Lower lobe of right lung (tissue), 2 donors: Measurements from ENCODE around the gene NOXO1. TPM values are rescaled to one million over a fixed set of nuclear protein-coding genes. Genes with fewer than 3 reads are reported as not detected.
A peak's percentile ranks its signal among the peaks of the same experiment; 100 is the strongest.

Source experiments
- ATAC-seq, 2 donors: fragments of 200-7000 bp; cut with Tn5 transposase; one replicate each; pipeline ENCODE4 v1.9.1; 2020 to 2022; ENCODE audit warnings: mild to moderate bottlenecking in 2 of 2, moderate library complexity in 2 of 2
- DNase-seq: peaks from one replicate; pipeline ENCODE4 v3.0.0-alpha.2; 2020
- H3K27ac ChIP-seq: fragments of 200-600 bp; one replicate; pipeline ENCODE4 v1.8.0; 2022
- H3K27me3 ChIP-seq: fragments of 200-600 bp; one replicate; pipeline ENCODE4 v1.8.0; 2022; ENCODE audit warnings: low read depth
- H3K36me3 ChIP-seq: fragments of 200-600 bp; one replicate; pipeline ENCODE4 v1.8.0; 2022; ENCODE audit warnings: mild to moderate bottlenecking
- H3K4me1 ChIP-seq: fragments of 200-600 bp; one replicate; pipeline ENCODE4 v1.8.0; 2022
- H3K4me3 ChIP-seq: fragments of 200-600 bp; one replicate; pipeline ENCODE4 v1.8.0; 2022; ENCODE audit warnings: mild to moderate bottlenecking
- H3K9me3 ChIP-seq: fragments of 200-600 bp; one replicate; pipeline ENCODE4 v1.8.0; 2022
- CTCF ChIP-seq: fragments of 200-600 bp; IDR thresholded peaks from one replicate; pipeline ENCODE4 v1.8.0; 2022; ENCODE audit warnings: antibody characterized with exemption, mild to moderate bottlenecking
- intact Hi-C: fragments of 100-400 bp; cut with DNase I; formaldehyde crosslinking; loops from one replicate; pipeline ENCODE4 v1.11.0; 2022
- total RNA-seq: library from RNA; stranded (reverse); fragmentation: NEBNext Ultra II Directional; extraction: Animal tissue kit (Norgen Biotek cat#: 25700); gene quantifications from one replicate; pipeline ENCODE4 v1.2.1, GENCODE V29; 2021
- donor health status: DM: no; HTN: yes; CAD: no; lungs with severe emphysema.

Gene NOXO1
- total RNA-seq, 1 donor from 2014 or later: 1.7 TPM

GRCh38 chr16:1936945-1937479, 44.3 kb downstream of the NOXO1 start:
- Histone ChIP-seq H3K27me3 (peaks cover 8% of the 10 kb centered on the region), H3K27ac (no peak overlapping the region)

GRCh38 chr16:1933097-1933661, 48.1 kb downstream of the NOXO1 start:
- ATAC-seq (no peak), DNase-seq (no peak)
- Histone ChIP-seq H3K27ac (no peak overlapping the region), H3K9me3 (no peaks in the 10 kb centered on the region), H3K27me3 (peaks cover 8% of the 10 kb centered on the region), H3K4me1 (peaks cover 6% of the 10 kb centered on the region), H3K4me3 (no peak overlapping the region), H3K36me3 (peaks cover 14% of the 10 kb centered on the region)
- intact Hi-C loops: no loop called here
- no peak for TF ChIP-seq CTCF

More at GRCh38 chr16:1936945-1937479, 44.3 kb downstream of the NOXO1 start:
- intact Hi-C loops: no loop called here
- H3K36me3 ChIP-seq: peaks cover 41% of the 10 kb centered on the region
- TF ChIP-seq CTCF: no peak
- peaks cover 11% of the 10 kb centered on the region for H3K4me1 ChIP-seq
- H3K4me3 ChIP-seq: no peak overlapping the region
- DNase-seq (no peak), ATAC-seq (no peak)
- no peaks in the 10 kb centered on the region for H3K9me3 ChIP-seq

DNA sequence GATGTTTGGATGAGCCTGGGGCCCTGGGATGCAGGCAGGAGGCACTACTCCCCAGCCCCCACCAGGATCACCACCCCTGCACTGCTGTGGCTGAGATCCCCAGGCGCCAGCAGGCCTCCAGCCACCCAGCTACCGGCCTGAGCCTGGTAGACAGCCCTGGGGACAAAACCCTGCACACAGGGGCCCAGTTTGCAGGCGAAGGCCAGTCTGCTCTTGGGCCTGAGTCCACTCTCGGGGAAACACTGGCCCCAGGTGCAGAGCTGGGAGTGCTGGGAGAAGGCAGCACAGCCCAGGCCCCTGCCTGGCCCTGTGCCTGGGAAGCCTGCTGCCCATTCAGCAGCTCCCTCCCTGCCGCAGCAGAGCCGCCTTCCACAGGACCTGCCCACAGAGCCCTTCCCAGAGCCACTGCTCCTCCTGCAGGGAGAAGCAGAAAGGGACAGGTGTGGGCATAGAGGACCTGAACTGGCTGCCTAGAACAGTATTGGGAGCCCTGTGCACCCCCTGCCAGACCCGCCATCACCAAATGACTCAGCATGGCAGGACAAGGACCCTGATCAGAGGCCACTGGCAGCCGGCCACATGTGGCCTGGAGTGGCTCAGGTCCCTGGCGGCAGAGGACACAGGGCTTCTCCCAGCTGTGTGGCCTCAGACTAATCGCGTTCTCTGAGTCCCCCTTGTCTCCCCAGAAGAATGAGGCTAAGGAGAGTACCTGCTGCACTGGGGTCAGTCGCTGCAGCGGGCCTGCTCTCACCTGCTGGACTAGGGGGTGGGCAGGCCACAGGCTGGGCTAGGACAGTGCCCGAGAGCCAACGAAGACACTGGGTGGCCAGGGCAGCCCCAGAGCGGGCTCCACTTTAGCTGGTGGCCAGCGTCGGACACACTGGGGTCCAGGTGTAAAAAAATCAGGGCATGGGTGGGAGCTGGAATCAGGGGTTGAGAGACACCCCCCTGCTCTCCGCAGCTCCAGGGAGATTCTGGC, 48.9 kb downstream of the NOXO1 start:
- H3K36me3 ChIP-seq: peaks cover 6% of the 10 kb centered on the region
- H3K27me3 ChIP-seq: peaks cover 8% of the 10 kb centered on the region
- H3K4me1 ChIP-seq: peaks cover 6% of the 10 kb centered on the region
- intact Hi-C loops: no loop called here
- H3K9me3 ChIP-seq: no peaks in the 10 kb centered on the region
- ATAC-seq: no peak
- DNase-seq: no peak
- TF ChIP-seq CTCF: no peak
- H3K27ac ChIP-seq: no peak overlapping the region
- no peak overlapping the region for H3K4me3 ChIP-seq

DNA sequence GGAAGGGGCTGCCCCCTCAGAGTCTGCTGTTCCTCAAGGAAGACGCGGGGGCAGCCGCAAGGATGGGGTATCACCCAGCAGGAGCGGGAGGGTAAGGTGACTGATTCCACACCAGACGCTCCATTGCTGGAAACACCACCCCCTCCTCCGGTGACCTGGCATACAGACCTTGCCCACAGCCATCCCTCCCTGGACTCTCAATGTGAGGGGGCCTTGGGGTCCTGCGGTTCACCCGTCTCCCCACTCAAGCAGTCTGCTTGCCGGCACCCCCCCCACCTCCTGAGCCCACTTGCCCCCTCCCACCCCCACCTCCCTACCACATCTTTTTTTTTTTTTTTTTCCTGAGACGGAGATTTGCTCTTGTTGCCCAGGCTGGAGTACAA, 50.9 kb downstream of the NOXO1 start:
- no peak for TF ChIP-seq CTCF
- H3K27ac ChIP-seq: no peak overlapping the region
- H3K4me3 ChIP-seq: no peak overlapping the region
- ATAC-seq (no peak), DNase-seq (no peak)
- peaks cover 12% of the 10 kb centered on the region for H3K27me3 ChIP-seq
- H3K9me3 ChIP-seq: no peaks in the 10 kb centered on the region
- peaks cover 6% of the 10 kb centered on the region for H3K4me1 ChIP-seq
- intact Hi-C loops: no loop called here
- no peaks in the 10 kb centered on the region for H3K36me3 ChIP-seq

- Histone ChIP-seq H3K4me1 (peaks cover 6% of the 10 kb centered on the region), H3K4me3 (peak overlapping the region; percentile 64), H3K9me3 (no peaks in the 10 kb centered on the region), H3K27ac (peak overlapping the region; percentile 80), H3K36me3 (no peaks in the 10 kb centered on the region), H3K27me3 (peaks cover 13% of the 10 kb centered on the region)
- intact Hi-C loops: no loop called here
- peak; percentile 100 for TF ChIP-seq CTCF
- ATAC-seq (peak; percentile 97 to 99), DNase-seq (peak; percentile 94)
These were observed 51.5 kb downstream of the NOXO1 start for GRCh38 chr16:1929578-1930337.
